HG02885 (cell line): ENCODE results near the gene MRNIP.
A peak's percentile ranks its signal among the peaks of the same experiment; 100 is the strongest.
"Not testable (repeated sequence)": the region's sequence is repeated elsewhere in the genome, so short reads cannot be mapped to it uniquely, and the experiment has no call there.

ENCODE experiments used
- ATAC-seq: cut with Tn5 transposase; IDR thresholded peaks from one replicate; pipeline ENCODE4 v1.9.1; 2021; ENCODE audit warnings: mild to moderate bottlenecking; ENCODE audit not compliant: unreplicated experiment, poor library complexity

MRNIP gene

GRCh38 chr5:179796877-179797608 is 61.6 kb downstream of the MRNIP start:
- no peak for ATAC-seq

GRCh38 chr5:179795863-179796833 is 62.5 kb downstream of the MRNIP start:
- peak; percentile 78 for ATAC-seq

- peak; percentile 5 for ATAC-seq
These were observed 63.4 kb downstream of the MRNIP start for GRCh38 chr5:179795049-179795862.

GRCh38 chr5:179794575-179794974 is 64.0 kb downstream of the MRNIP start:
- no peak for ATAC-seq

- ATAC-seq = no peak
These were observed 64.4 kb downstream of the MRNIP start for GRCh38 chr5:179794171-179794570.

GRCh38 chr5:179793468-179794139 is 65.0 kb downstream of the MRNIP start, which contains the start of gene LTC4S:
LTC4S (plus strand) TSS chr5:179793986; CDS start chr5:179794081, 95 bp downstream.
- no peak for ATAC-seq

GRCh38 chr5:179792612-179793467 is 65.8 kb downstream of the MRNIP start:
- no peak for ATAC-seq

- ATAC-seq = no peak
These were observed 66.6 kb downstream of the MRNIP start for GRCh38 chr5:179791881-179792611.

- not testable (repeated sequence) for ATAC-seq
These were observed 69.3 kb downstream of the MRNIP start for GRCh38 chr5:179789278-179789677.

- no peak for ATAC-seq
These were observed 70.3 kb downstream of the MRNIP start for GRCh38 chr5:179788193-179788854.
